GM23338 (cell line): Measurements from ENCODE around the gene ASPSCR1. TPM values are rescaled to one million over a fixed set of nuclear protein-coding genes. Genes with fewer than 3 reads are reported as not detected.

Source experiments
- ETS1 ChIP-seq: IDR thresholded peaks from 2 replicates; pipeline ENCODE4 v1.6.1; 2016; ENCODE audit warnings: antibody characterized with exemption
- EZH2phosphoT487 ChIP-seq: fragments of 200-600 bp; sonication (generic); IDR thresholded peaks from one replicate; pipeline ENCODE4 v1.8.1; 2018; ENCODE audit warnings: antibody characterized with exemption; ENCODE audit not compliant: unreplicated experiment
- REST ChIP-seq: IDR thresholded peaks from one replicate; pipeline ENCODE4 v1.6.1; 2018; ENCODE audit warnings: antibody characterized with exemption; ENCODE audit not compliant: unreplicated experiment
- ZNF114 ChIP-seq: fragments of 250-450 bp; sonication (Bioruptor Pico); IDR thresholded peaks from 2 replicates; pipeline ENCODE4 v1.5.0; 2020; ENCODE audit warnings: mild to moderate bottlenecking, moderate library complexity
- ZNF462 ChIP-seq: fragments of 250-450 bp; sonication (Bioruptor Pico); IDR thresholded peaks from 2 replicates; pipeline ENCODE4 v1.5.0; 2020; ENCODE audit warnings: mild to moderate bottlenecking, moderate library complexity
- polyA plus RNA-seq: library from polyadenylated mRNA; unstranded; fragments of >200 nt; fragmentation: Nextera tagmentation; extraction: Ambion mirVana; gene quantifications from 2 replicates; pipeline ENCODE4 v1.2.1, GENCODE V29; 2016
- total RNA-seq: library from RNA; depleted of rRNA; stranded (reverse); fragments of >200 nt; shearing (Covaris generic); gene quantifications from 2 replicates; pipeline ENCODE4 v1.2.3, GENCODE V29; 2014

ASPSCR1 gene
- total and polyA plus RNA-seq, 2 experiments from 2014 or later = 44.2 to 46.9 TPM

GRCh38 chr17:81934098-81934757 lies 43.2 kb upstream of the ASPSCR1 start (continued):
- TF ChIP-seq ZNF462 (CRISPR knock-in tag) (no peak), ZNF114 (CRISPR knock-in tag) (no peak), REST (no peak), ETS1 (no peak), EZH2phosphoT487 (no peak)
